ENCODE data around the gene FERMT2. TPM values are rescaled to one million over a fixed set of nuclear protein-coding genes. Genes with fewer than 3 reads are reported as not detected.
A peak's percentile ranks its signal among the peaks of the same experiment; 100 is the strongest.

The FERMT2 gene
- total RNA-seq, 1 experiment from 2014 or later: 38.6 TPM

DNA sequence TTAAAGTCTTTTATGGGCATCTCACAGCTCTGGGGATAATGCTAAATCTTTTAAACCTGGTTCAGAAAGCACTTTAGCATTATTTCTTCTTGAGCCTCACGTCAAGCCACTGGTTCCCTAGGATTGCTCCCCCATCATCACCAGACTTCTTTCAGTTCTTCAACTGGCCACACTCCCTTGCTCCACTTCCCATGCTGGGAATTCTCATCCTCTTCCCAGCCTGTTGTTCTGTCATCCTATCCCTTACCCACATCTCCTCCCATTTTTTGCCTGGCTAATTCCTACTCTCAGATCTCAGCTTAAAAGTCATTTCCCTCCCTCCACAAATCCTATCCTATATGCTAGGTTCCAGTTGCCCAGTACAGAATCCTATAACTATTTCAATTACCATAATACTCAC is 14.4 kb downstream of the FERMT2 start:
- DNase-seq (no peak), ATAC-seq (no peak)
- ChIA-PET CTCF (no interaction called here), POLR2A (ENCODE audit: unreplicated experiment) (interaction anchor here (1.0 kb wide), 1 partner anchor 18 kb away, joined by 3 read pairs; no protein-coding TSS in a partner anchor)
- Histone ChIP-seq H3K9ac (ENCODE audit: low read length) (no peak overlapping the region), H3K9me2 (replicated peaks; ENCODE audit: low read length) (no peaks in the 10 kb centered on the region), H3K4me2 (ENCODE audit: low read length) (no peak overlapping the region), H3K27me3 (ENCODE audit: low read length) (no peaks in the 10 kb centered on the region), H4K20me1 (ENCODE audit: low read length) (peaks cover 10% of the 10 kb centered on the region; the same call in 1 of the 2 replicates), H3K79me2 (ENCODE audit: low read length) (peaks cover 87% of the 10 kb centered on the region), H2AFZ (ENCODE audit: low read length) (no peak overlapping the region), H3F3A (ENCODE audit: low read length, unreplicated experiment) (no peaks in the 10 kb centered on the region), H3K27ac (ENCODE audit: low read length) (no peak overlapping the region), H3K36me3 (ENCODE audit: low read depth, low read length) (no peaks in the 10 kb centered on the region), H3K4me3 (ENCODE audit: low read length) (no peak overlapping the region), H3K9me3 (ENCODE audit: low read length) (no peaks in the 10 kb centered on the region), H3K4me1 (ENCODE audit: insufficient read depth, low read length) (no peaks in the 10 kb centered on the region)
- no TSS peak for BruUV-seq (replicated peaks)
- no peak for TF ChIP-seq EZH2phosphoT487 (IDR thresholded peaks at IDR 0.05; ENCODE audit: borderline replicate concordance, low read length)
- TF ChIP-seq EZH2 (IDR thresholded peaks at IDR 0.05; ENCODE audit: low read length, unreplicated experiment): no peak
- TF ChIP-seq, protein P1, sequence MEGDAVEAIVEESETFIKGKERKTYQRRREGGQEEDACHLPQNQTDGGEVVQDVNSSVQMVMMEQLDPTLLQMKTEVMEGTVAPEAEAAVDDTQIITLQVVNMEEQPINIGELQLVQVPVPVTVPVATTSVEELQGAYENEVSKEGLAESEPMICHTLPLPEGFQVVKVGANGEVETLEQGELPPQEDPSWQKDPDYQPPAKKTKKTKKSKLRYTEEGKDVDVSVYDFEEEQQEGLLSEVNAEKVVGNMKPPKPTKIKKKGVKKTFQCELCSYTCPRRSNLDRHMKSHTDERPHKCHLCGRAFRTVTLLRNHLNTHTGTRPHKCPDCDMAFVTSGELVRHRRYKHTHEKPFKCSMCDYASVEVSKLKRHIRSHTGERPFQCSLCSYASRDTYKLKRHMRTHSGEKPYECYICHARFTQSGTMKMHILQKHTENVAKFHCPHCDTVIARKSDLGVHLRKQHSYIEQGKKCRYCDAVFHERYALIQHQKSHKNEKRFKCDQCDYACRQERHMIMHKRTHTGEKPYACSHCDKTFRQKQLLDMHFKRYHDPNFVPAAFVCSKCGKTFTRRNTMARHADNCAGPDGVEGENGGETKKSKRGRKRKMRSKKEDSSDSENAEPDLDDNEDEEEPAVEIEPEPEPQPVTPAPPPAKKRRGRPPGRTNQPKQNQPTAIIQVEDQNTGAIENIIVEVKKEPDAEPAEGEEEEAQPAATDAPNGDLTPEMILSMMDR (conservative IDR thresholded peaks at IDR 0.05; ENCODE audit: low read depth, low read length): no peak
- intact Hi-C loops (cut with micrococcal nuclease): no loop called here

- TF ChIP-seq, protein P1 (conservative IDR thresholded peaks at IDR 0.05; ENCODE audit: low read depth, low read length): no peak
- TF ChIP-seq EZH2phosphoT487 (IDR thresholded peaks at IDR 0.05; ENCODE audit: borderline replicate concordance, low read length): no peak
- TF ChIP-seq EZH2 (IDR thresholded peaks at IDR 0.05; ENCODE audit: low read length, unreplicated experiment): no peak
- Histone ChIP-seq H3K4me3 (ENCODE audit: low read length) (no peak overlapping the region), H3K4me2 (ENCODE audit: low read length) (no peak overlapping the region), H3K27ac (ENCODE audit: low read length) (no peak overlapping the region), H4K20me1 (ENCODE audit: low read length) (peaks cover 4% of the 10 kb centered on the region; the same call in 1 of the 2 replicates), H3K36me3 (ENCODE audit: low read depth, low read length) (no peaks in the 10 kb centered on the region), H3K9ac (ENCODE audit: low read length) (no peak overlapping the region), H3F3A (ENCODE audit: low read length, unreplicated experiment) (no peaks in the 10 kb centered on the region), H3K9me2 (replicated peaks; ENCODE audit: low read length) (no peaks in the 10 kb centered on the region), H2AFZ (ENCODE audit: low read length) (no peak overlapping the region), H3K9me3 (ENCODE audit: low read length) (no peaks in the 10 kb centered on the region), H3K27me3 (ENCODE audit: low read length) (no peaks in the 10 kb centered on the region), H3K79me2 (ENCODE audit: low read length) (peaks cover 87% of the 10 kb centered on the region), H3K4me1 (ENCODE audit: insufficient read depth, low read length) (no peaks in the 10 kb centered on the region)
- DNase-seq: no peak
- no TSS peak for BruUV-seq (replicated peaks)
- ATAC-seq: no peak
- intact Hi-C loops (cut with micrococcal nuclease): no loop called here
- ChIA-PET CTCF (no interaction called here), POLR2A (ENCODE audit: unreplicated experiment) (interaction anchor here (0.6 to 1.0 kb wide), 3 partner anchors 12 to 93 kb away, joined by 3 read pairs; no protein-coding TSS in a partner anchor)
Measured at GRCh38 chr14:52935833-52936232, 15.0 kb downstream of the FERMT2 start.

DNA sequence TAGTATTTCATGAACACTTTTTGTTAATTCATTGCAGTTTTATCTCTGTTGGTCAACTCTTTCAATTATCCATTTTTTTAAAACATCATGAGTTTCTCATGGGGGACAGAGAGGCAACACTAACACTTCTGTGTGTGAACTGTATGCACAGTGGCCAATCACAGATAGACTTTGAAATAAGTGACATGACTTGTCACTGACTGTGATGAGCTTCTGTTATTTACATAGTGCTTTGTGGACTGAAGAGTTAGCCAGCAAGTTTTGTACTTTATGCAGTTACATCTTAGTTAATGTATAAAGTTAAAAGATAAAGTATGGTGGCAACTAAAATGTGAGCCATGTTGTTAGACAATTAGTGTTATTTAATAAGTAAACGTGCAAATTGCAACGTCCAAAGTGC is 16.1 kb downstream of the FERMT2 start:
- H3K4me3 ChIP-seq (ENCODE audit: low read length): no peak overlapping the region
- H3K9ac ChIP-seq (ENCODE audit: low read length): no peak overlapping the region
- ChIA-PET POLR2A (ENCODE audit: unreplicated experiment) (interaction anchor here (0.7 kb wide), 1 partner anchor 39 kb away, joined by 3 read pairs; no protein-coding TSS in a partner anchor), CTCF (interaction anchor here (0.7 kb wide), 1 partner anchor 121 kb away, joined by 4 read pairs; no protein-coding TSS in a partner anchor)
- DNase-seq: no peak
- H2AFZ ChIP-seq (ENCODE audit: low read length): no peak overlapping the region
- no peaks in the 10 kb centered on the region for H3K4me1 ChIP-seq (ENCODE audit: insufficient read depth, low read length)
- peak; percentile 59 for ATAC-seq
- no peak overlapping the region for H3K4me2 ChIP-seq (ENCODE audit: low read length)
- H3K27ac ChIP-seq (ENCODE audit: low read length): no peak overlapping the region
- H3F3A ChIP-seq (ENCODE audit: low read length, unreplicated experiment): no peaks in the 10 kb centered on the region
- intact Hi-C loops (cut with micrococcal nuclease): no loop called here
- peaks cover 86% of the 10 kb centered on the region for H3K79me2 ChIP-seq (ENCODE audit: low read length)
- H4K20me1 ChIP-seq (ENCODE audit: low read length): peaks cover 4% of the 10 kb centered on the region; the same call in 1 of the 2 replicates
- H3K9me2 ChIP-seq (replicated peaks; ENCODE audit: low read length): no peaks in the 10 kb centered on the region
- no peaks in the 10 kb centered on the region for H3K27me3 ChIP-seq (ENCODE audit: low read length)
- no peaks in the 10 kb centered on the region for H3K9me3 ChIP-seq (ENCODE audit: low read length)
- no peak for TF ChIP-seq EZH2 (IDR thresholded peaks at IDR 0.05; ENCODE audit: low read length, unreplicated experiment)
- TF ChIP-seq EZH2phosphoT487 (IDR thresholded peaks at IDR 0.05; ENCODE audit: borderline replicate concordance, low read length): no peak
- TF ChIP-seq, protein P1 (conservative IDR thresholded peaks at IDR 0.05; ENCODE audit: low read depth, low read length): no peak
- H3K36me3 ChIP-seq (ENCODE audit: low read depth, low read length): no peaks in the 10 kb centered on the region
- BruUV-seq (replicated peaks): no TSS peak
